GM23338 (cell line): ENCODE measurements around the gene GALNT14. TPM values are rescaled to one million over a fixed set of nuclear protein-coding genes. Genes with fewer than 3 reads are reported as not detected.

Experiments used
- EZH2 ChIP-seq: fragments of 200-600 bp; sonication (generic); IDR thresholded peaks from one replicate; pipeline ENCODE4 v1.8.0; 2017; ENCODE audit warnings: antibody characterized with exemption, mild to moderate bottlenecking, low read depth; ENCODE audit not compliant: unreplicated experiment
- NANOG ChIP-seq: IDR thresholded peaks from 2 replicates; pipeline ENCODE4 v1.6.1; 2016; ENCODE audit warnings: antibody characterized with exemption, borderline replicate concordance
- REST ChIP-seq: IDR thresholded peaks from one replicate; pipeline ENCODE4 v1.6.1; 2018; ENCODE audit warnings: antibody characterized with exemption; ENCODE audit not compliant: unreplicated experiment
- STAT1 ChIP-seq: IDR thresholded peaks from one replicate; pipeline ENCODE4 v1.6.1; 2016; ENCODE audit warnings: antibody characterized with exemption; ENCODE audit not compliant: unreplicated experiment
- ZNF114 ChIP-seq: fragments of 250-450 bp; sonication (Bioruptor Pico); IDR thresholded peaks from 2 replicates; pipeline ENCODE4 v1.5.0; 2020; ENCODE audit warnings: mild to moderate bottlenecking, moderate library complexity
- ZNF462 ChIP-seq: fragments of 250-450 bp; sonication (Bioruptor Pico); IDR thresholded peaks from 2 replicates; pipeline ENCODE4 v1.5.0; 2020; ENCODE audit warnings: mild to moderate bottlenecking, moderate library complexity
- polyA plus RNA-seq: library from polyadenylated mRNA; unstranded; fragments of >200 nt; fragmentation: Nextera tagmentation; extraction: Ambion mirVana; gene quantifications from 2 replicates; pipeline ENCODE4 v1.2.1, GENCODE V29; 2016
- total RNA-seq: library from RNA; depleted of rRNA; stranded (reverse); fragments of >200 nt; shearing (Covaris generic); gene quantifications from 2 replicates; pipeline ENCODE4 v1.2.3, GENCODE V29; 2014

Gene GALNT14
- total and polyA plus RNA-seq, 2 experiments from 2014 or later: 5.4 to 7.7 TPM

GRCh38 chr2:30930716-30931115 lies 207.5 kb downstream of the GALNT14 start (continued):
- no peak for TF ChIP-seq ZNF462 (CRISPR knock-in tag)
- no peak for TF ChIP-seq ZNF114 (CRISPR knock-in tag)
- no peak for TF ChIP-seq EZH2
- no peak for TF ChIP-seq REST
- TF ChIP-seq NANOG: no peak
- no peak for TF ChIP-seq STAT1
